Activated CD4-positive, alpha-beta T cell treated with anti-CD3 and anti-CD28 coated beads, Interleukin-2, Interleukin-4, amounts not matched to agents 100 ng/mL and 50 ng/mL, durations not matched to agents 16 hours and 8 hours (primary cell): ENCODE measurements around the gene LRRC8A.
"Not testable (repeated sequence)": the region's sequence is repeated elsewhere in the genome, so short reads cannot be mapped to it uniquely, and the experiment has no call there.

Experiments used
- DNase-seq: peaks from one replicate; pipeline ENCODE4 v3.0.0-alpha.2; 2020; ENCODE audit warnings: low spot score

The LRRC8A gene

GRCh38 chr9:128921881-128922763 lies 40.2 kb downstream of the LRRC8A start:
- DNase-seq = no peak

- DNase-seq = no peak
Observed at GRCh38 chr9:128923493-128923883, 41.6 kb downstream of the LRRC8A start.

DNA sequence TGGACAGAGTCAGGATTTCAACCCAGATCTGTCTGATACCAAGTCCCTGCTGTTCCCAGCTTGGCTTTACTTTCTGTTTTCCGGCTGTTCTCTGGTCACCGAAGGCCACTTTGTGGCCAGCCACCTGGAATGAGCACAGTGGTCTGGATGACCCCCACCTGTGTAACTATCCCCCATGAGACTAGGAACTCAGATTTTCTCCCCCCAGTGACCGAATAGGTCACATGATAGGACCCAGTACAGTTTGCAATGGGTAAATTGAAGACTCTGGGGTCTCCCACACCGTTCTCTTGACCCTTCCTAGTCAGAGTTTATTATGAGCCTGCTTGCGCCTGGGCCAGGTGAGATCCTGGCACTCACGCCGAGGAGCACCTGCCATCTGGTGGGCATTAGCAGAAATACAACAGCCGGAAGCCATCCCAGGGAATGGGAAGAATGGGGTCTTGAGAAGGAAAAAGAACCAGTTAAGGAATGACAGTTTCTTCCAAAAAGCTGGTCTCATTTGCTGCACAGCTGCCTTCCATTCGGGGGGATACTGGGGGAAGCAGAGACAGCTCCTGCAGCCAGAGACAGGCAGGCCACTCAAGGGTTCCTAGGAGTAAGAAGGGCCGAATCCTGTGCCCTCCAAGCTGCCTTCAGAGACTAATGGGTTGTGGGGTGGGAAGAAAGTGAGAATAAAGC lies 45.9 kb downstream of the LRRC8A start:
- DNase-seq = peak; percentile 41

- DNase-seq = no peak
Observed at GRCh38 chr9:128928624-128929023, 46.7 kb downstream of the LRRC8A start.

- no peak for DNase-seq
Observed at GRCh38 chr9:128929560-128929959, 47.6 kb downstream of the LRRC8A start.

GRCh38 chr9:128933731-128934130 lies 51.8 kb downstream of the LRRC8A start:
- DNase-seq = no peak

- DNase-seq = no peak
Observed at GRCh38 chr9:128936171-128936865, 54.4 kb downstream of the LRRC8A start.

DNA sequence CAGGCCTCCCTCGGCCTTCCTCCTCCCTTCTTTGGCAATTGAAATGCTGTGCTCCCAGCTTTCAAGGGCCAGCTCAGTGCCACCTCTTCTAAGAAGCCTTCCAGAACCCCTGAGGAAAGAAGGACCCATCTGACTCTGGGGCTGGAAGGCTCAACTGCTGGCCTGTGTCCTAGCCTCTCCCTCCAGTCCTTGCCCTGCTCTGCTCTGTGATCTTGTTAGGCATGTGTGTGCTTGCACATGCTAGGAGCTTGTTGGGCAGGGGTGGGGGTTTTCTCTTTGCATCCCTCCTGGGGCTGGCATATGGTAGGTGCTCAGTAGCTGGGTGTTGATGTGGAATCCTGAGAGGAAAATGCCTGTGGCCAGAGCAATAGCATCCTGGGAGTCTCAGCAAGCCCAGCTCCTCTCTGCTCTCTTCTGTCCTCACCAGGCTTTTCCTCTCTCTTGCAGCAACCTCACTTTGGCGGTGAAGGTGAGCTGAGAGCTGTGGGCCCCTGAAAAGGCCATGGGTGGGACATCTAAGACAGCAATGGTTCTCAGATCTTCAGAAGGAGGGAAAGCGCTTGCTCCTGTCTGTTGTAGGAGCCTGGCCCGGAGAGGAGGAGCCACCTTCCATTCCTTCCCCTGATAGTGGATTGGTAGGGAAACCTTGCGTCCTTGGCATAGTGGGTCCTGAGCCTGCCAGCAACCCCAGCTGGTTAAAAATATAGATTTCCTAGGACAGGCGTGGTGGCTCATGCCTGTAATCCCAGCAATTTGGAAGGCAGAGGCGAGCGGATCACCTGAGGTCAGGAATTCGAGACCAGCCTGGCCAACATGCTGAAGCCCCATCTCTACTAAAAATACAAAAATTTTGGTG lies 55.6 kb downstream of the LRRC8A start:
- no peak for DNase-seq

- no peak for DNase-seq
Observed at GRCh38 chr9:128940271-128940921, 58.5 kb downstream of the LRRC8A start.

GRCh38 chr9:128940946-128941755 lies 59.2 kb downstream of the LRRC8A start:
- no peak for DNase-seq

DNA sequence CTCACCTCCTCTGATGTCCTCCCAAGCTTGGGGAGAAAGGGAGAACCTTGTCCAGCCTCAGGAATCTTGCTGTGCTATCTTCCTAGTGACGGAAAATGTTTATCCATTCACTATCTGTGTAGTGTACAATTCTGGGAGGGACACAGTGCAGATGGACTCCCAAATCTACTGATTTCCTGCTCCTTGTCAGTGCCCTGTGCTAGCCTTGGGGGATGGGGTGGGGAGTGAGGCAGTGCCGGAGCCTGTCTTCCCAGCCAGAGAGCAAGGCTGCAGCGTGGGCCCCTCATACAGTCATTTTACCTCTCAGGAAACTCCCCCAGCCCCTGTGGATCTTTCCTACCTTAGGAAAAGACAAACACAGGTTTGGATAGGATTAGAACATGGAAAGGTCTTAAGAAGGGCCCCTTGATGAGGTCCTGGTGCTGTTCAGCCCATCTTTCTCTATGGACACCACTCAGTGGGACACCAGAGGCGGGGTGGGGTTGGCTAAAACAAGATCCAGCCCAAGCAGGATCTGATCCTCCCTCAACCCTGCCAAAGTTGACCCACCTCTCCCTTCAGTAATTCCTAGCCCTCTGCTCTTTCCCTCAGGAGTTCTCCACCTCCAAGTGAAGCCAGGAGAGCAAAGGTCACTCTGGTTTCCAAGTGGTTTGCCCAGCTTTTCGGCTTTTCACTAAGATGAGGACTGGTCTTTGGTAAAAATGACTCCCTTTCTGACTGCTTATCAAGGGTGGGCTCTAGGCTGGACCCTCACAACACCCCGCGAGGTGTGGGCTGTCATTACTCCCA lies 62.1 kb downstream of the LRRC8A start:
- DNase-seq = no peak

DNA sequence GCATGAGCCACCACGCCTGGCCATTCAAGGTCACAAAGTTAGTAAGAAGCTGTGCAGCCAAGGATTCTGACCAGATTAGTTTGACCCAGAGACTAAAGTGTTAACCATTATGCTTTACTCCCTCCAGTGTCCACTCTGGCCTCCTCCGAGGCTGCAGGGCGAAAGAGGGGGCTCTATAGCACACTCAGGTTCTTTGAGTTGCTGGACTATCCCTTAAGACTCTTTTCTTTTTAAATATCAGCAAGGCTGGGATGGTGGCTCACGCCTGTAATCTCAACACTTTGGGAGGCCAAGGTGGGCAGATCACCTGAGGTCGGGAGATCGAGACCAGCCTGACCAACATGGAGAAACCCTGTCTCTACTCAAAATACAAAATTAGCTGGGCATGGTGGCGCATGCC lies 63.0 kb downstream of the LRRC8A start:
- DNase-seq = not testable (repeated sequence)

- DNase-seq = no peak
Observed at GRCh38 chr9:128945798-128946501, 64.0 kb downstream of the LRRC8A start.

GRCh38 chr9:128946571-128947276 lies 64.8 kb downstream of the LRRC8A start:
- DNase-seq = peak; percentile 9

GRCh38 chr9:128947277-128947526 lies 65.3 kb downstream of the LRRC8A start:
- no peak for DNase-seq

GRCh38 chr9:128947527-128948301 lies 65.8 kb downstream of the LRRC8A start, which contains the start of the genes DOLK and NUP188:
Gene DOLK (minus strand): TSS chr9:128947603. CDS start chr9:128947303, 300 bp downstream.
Gene NUP188 (plus strand): TSS chr9:128947699. CDS start chr9:128947720, 21 bp downstream.
- peak; percentile 98 for DNase-seq

DNA sequence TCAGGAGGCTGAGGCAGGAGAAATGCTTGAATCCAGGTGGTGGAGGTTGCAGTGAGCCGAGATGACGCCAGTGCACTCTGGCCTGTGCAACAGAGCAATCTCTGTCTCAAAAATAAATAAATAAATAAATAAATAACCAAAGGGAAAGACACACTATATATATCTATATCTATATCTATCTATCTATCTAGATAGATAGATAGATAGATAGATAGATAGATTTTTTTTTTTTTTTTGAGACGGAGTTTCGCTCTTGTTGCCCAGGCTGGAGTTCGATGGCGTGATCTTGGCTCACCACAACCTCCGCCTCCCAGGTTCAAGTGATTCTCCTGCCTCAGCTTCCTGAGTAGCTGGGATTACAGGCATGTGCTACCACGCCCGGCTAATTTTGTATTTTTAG lies 79.5 kb downstream of the LRRC8A start:
- DNase-seq = not testable (repeated sequence)
